ENCODE results near the gene ADCY4. TPM values are rescaled to one million over a fixed set of nuclear protein-coding genes. Genes with fewer than 3 reads are reported as not detected.

The ADCY4 gene
- total and polyA plus RNA-seq, 2 of the 8 experiments (the other 6 are each of a cell fraction or from before 2014, with no cell fraction given): 0.27 to 0.35 TPM

DNA sequence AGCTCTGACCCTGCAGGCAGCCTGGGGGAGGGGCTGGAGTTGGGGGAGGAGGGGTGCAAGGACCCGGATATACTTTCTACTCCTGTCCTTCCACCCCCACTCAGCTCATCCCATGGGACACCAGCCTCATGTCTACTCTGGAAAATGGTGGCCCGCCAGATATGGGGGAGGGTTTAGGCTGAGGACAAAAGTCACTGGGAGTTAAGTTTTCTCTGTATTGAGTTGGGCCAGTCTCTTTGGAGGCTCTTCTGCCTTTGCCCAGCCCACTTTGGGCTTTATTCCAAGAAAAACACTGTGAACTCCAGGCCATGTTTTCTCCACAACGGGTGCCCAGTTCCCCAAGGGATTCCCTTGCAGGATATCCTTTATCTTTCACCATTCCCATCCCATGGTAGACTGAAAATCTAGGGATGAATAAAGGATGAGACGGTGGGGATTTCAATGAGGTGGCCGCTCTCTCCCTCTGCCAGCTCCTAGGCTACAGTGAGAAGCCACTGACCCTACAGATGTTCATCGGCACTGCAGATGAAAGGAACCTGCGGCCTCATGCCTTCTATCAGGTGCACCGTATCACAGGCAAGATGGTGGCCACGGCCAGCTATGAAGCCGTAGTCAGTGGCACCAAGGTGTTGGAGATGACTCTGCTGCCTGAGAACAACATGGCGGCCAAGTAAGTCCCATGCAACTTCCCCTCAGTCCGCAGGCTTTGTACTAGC, 38.0 kb upstream of the ADCY4 start:
- Histone ChIP-seq H2BK20ac (ENCODE audit: low read length) (no peak overlapping the region), H3K27ac (ENCODE audit: low read depth, low read length) (no peak overlapping the region), H4K20me1 (replicated peaks in 1 of 2; ENCODE audit: control insufficient read depth in 1 of 2, insufficient read depth in 2 of 2, low read length in 2 of 2) (peaks cover 0 to 3% of the 10 kb centered on the region in 2 experiments), H3K36me3 (ENCODE audit: control insufficient read depth in 2 of 4, insufficient read depth in 4 of 4, low read length in 3 of 4) (peaks cover 3 to 11% (median 6%) of the 10 kb centered on the region in 4 experiments; a peak in 5 of 8 replicates), H3K14ac (ENCODE audit: insufficient read length) (no peak overlapping the region), H3K27me3 (replicated peaks in 1 of 4; ENCODE audit: control insufficient read depth in 3 of 4, extremely low read depth in 1 of 4, insufficient read depth in 3 of 4, low read length in 3 of 4) (no peaks in the 10 kb centered on the region), H2AK5ac (ENCODE audit: low read depth, low read length) (no peak overlapping the region), H3K23me2 (ENCODE audit: low read depth, low read length) (peaks cover 14% of the 10 kb centered on the region; the same call in 1 of the 2 replicates), H2BK5ac (ENCODE audit: low read depth, low read length) (no peak overlapping the region; the same call in 1 of the 2 replicates), H2BK15ac (ENCODE audit: low read length) (no peak overlapping the region), H2BK12ac (ENCODE audit: low read depth, low read length) (no peak overlapping the region), H3K23ac (ENCODE audit: insufficient read length) (no peak overlapping the region), H3K9me3 (ENCODE audit: insufficient read depth in 2 of 2, low read depth in 1 of 2, low read length in 1 of 2) (no peaks in the 10 kb centered on the region), H3K4me2 (ENCODE audit: insufficient read depth in 1 of 2, low read depth in 2 of 2, low read length in 2 of 2) (no peak overlapping the region), H3K79me1 (ENCODE audit: low read depth, low read length) (no peaks in the 10 kb centered on the region; the same call in 1 of the 2 replicates), H3K4me3 (ENCODE audit: extremely low read depth in 1 of 4, insufficient read depth in 2 of 4, low read depth in 3 of 4, low read length in 4 of 4) (no peak overlapping the region), H2BK120ac (replicated peaks; ENCODE audit: low read depth, low read length) (no peak overlapping the region), H3K56ac (replicated peaks; ENCODE audit: insufficient read length, low read depth, low read length) (no peak overlapping the region), H4K91ac (replicated peaks; ENCODE audit: insufficient read length, low read length) (no peak overlapping the region), H4K5ac (ENCODE audit: insufficient read length, low read depth, low read length) (no peak overlapping the region), H3K9ac (replicated peaks in 1 of 4; ENCODE audit: extremely low read depth in 1 of 4, low read depth in 3 of 4, low read length in 3 of 4) (no peak overlapping the region; a peak in 1 of 7 replicates), H3K4ac (replicated peaks; ENCODE audit: insufficient read length, low read depth, low read length) (no peak overlapping the region), H3K18ac (ENCODE audit: extremely low read depth, low read length) (no peak overlapping the region), H4K8ac (ENCODE audit: extremely low read depth, insufficient read depth, low read length) (no peak overlapping the region), H3K79me2 (ENCODE audit: control insufficient read depth in 1 of 2, insufficient read depth in 2 of 2, low read length in 2 of 2) (no peaks in the 10 kb centered on the region), H3K4me1 (replicated peaks in 1 of 4; ENCODE audit: control insufficient read depth in 3 of 4, insufficient read depth in 4 of 4, low read length in 3 of 4) (peaks cover 3 to 27% (median 18%) of the 10 kb centered on the region in 4 experiments), H2AFZ (ENCODE audit: low read length) (no peak overlapping the region)
- DNase-seq (ENCODE audit: low read depth in 1 of 2, low spot score in 2 of 2) (no peak), FAIRE-seq (no peak)
- 92% methylated on average over 11 of the region's 12 CpGs; no CpG with 5 or more reads in 1 of the 2 experiments for WGBS, 2 experiments (ENCODE audit: extremely low coverage in 1 of 2, insufficient coverage in 1 of 2, insufficient read length in 1 of 2, insufficient replicate concordance in 2 of 2, low coverage in 1 of 2, low lambda C conversion rate in 2 of 2, missing lambda C conversion rate in 1 of 2)
- ChIA-PET CTCF (ENCODE audit: partially characterized antibody) (interaction anchor here (1.0 to 16.4 kb wide), 9 partner anchors 11 to 64 kb away, joined by 3 to 207 read pairs (median 18); partner anchors contain the start of genes ADCY4, CBLN3, KHNYN and RIPK3), POLR2A (ENCODE audit: partially characterized antibody) (interaction anchor here (1.6 kb wide), 1 partner anchor 57 kb away, joined by 6 read pairs; the partner anchor contains the start of genes CBLN3 and KHNYN)
- TF ChIP-seq POLR2AphosphoS5 (IDR thresholded peaks at IDR 0.05; ENCODE audit: low read depth, low read length) (no peak), BRCA1 (IDR thresholded peaks at IDR 0.05; ENCODE audit: low read depth, low read length) (no peak), TCF12 (IDR thresholded peaks at IDR 0.05; ENCODE audit: low read depth, low read length) (no peak), SIX5 (IDR thresholded peaks at IDR 0.05; ENCODE audit: low read depth, low read length) (no peak), HDAC6 (IDR thresholded peaks at IDR 0.05; ENCODE audit: low read depth, low read length) (no peak), GTF2F1 (IDR thresholded peaks at IDR 0.05; ENCODE audit: borderline replicate concordance, low read depth, low read length) (no peak), RBBP5 (IDR thresholded peaks at IDR 0.05; ENCODE audit: borderline replicate concordance, low read depth, low read length) (no peak), BACH1 (IDR thresholded peaks at IDR 0.05; ENCODE audit: low read length) (no peak), CBX8 (IDR thresholded peaks at IDR 0.05; ENCODE audit: borderline replicate concordance, low read depth, low read length) (no peak), CREB1 (IDR thresholded peaks at IDR 0.05) (no peak), SIN3A (conservative IDR thresholded peaks at IDR 0.05 in 1 of 2, IDR thresholded peaks at IDR 0.05 in 1 of 2; ENCODE audit: low read depth in 1 of 2, low read length in 2 of 2) (no peak)
